GM12875 (cell line): ENCODE data around the gene PARD3.

ENCODE experiments used
- H3K4me3 ChIP-seq: one replicate; pipeline ENCODE4 v1.5.1; 2011; ENCODE audit warnings: low read depth, low read length, control low read depth
- CTCF ChIP-seq: IDR thresholded peaks from 2 replicates; pipeline ENCODE4 v1.5.1; 2011; ENCODE audit warnings: low read depth, mild to moderate bottlenecking, control low read depth, inconsistent platforms, low read length, moderate library complexity, borderline replicate concordance; ENCODE audit not compliant: insufficient read depth

PARD3 gene

GRCh38 chr10:34618611-34619010, 196.5 kb downstream of the PARD3 start:
- no peak for TF ChIP-seq CTCF

GRCh38 chr10:34615770-34616169, 199.3 kb downstream of the PARD3 start:
- TF ChIP-seq CTCF = no peak
- no peak overlapping the region for H3K4me3 ChIP-seq

More at GRCh38 chr10:34618611-34619010, 196.5 kb downstream of the PARD3 start:
- no peak overlapping the region for H3K4me3 ChIP-seq

GRCh38 chr10:34613491-34613890, 201.6 kb downstream of the PARD3 start:
- no peak overlapping the region for H3K4me3 ChIP-seq
- no peak for TF ChIP-seq CTCF

GRCh38 chr10:34612938-34613337, 202.2 kb downstream of the PARD3 start:
- no peak for TF ChIP-seq CTCF
- H3K4me3 ChIP-seq = no peak overlapping the region

GRCh38 chr10:34612446-34612845, 202.7 kb downstream of the PARD3 start:
- no peak overlapping the region for H3K4me3 ChIP-seq
- no peak for TF ChIP-seq CTCF

GRCh38 chr10:34609287-34609940, 205.7 kb downstream of the PARD3 start:
- H3K4me3 ChIP-seq = no peak overlapping the region
- no peak for TF ChIP-seq CTCF

GRCh38 chr10:34607894-34608293, 207.2 kb downstream of the PARD3 start:
- no peak for TF ChIP-seq CTCF
- H3K4me3 ChIP-seq = no peak overlapping the region
